ENCODE results near the gene RILPL2. TPM values are rescaled to one million over a fixed set of nuclear protein-coding genes. Genes with fewer than 3 reads are reported as not detected.

RILPL2 gene
- total and polyA plus RNA-seq, 2 of the 13 experiments (the other 11 are each of a cell fraction or from before 2014, with no cell fraction given): 2.7 to 8.1 TPM

GRCh38 chr12:123472438-123472849 is 36.0 kb upstream of the RILPL2 start (continued):
- TF ChIP-seq ZNF704 (CRISPR knock-in tag; IDR thresholded peaks at IDR 0.05; ENCODE audit: borderline replicate concordance): no peak
- TF ChIP-seq ZNF580 (CRISPR knock-in tag; IDR thresholded peaks at IDR 0.05; ENCODE audit: borderline replicate concordance, low read depth): no peak
- 0 out of 2 replicates have a peak, but pooled peaks have one; percentile 72 for TF ChIP-seq TRAFD1 (CRISPR knock-in tag; IDR thresholded peaks at IDR 0.05; ENCODE audit: borderline replicate concordance)
- no peak for TF ChIP-seq ZFP36L1 (CRISPR knock-in tag; IDR thresholded peaks at IDR 0.05)
- TF ChIP-seq SMARCC2 (IDR thresholded peaks at IDR 0.05): no peak
- no peak for TF ChIP-seq ZNF432 (CRISPR knock-in tag; IDR thresholded peaks at IDR 0.05; ENCODE audit: borderline replicate concordance)
- TF ChIP-seq POGZ (CRISPR knock-in tag; IDR thresholded peaks at IDR 0.05): peak; percentile 70; the same call in 1 of the 2 replicates
- TF ChIP-seq ZNF317 (CRISPR knock-in tag; IDR thresholded peaks at IDR 0.05): no peak
- peak; percentile 71; the same call in 1 of the 2 replicates for TF ChIP-seq REL (CRISPR knock-in tag; conservative IDR thresholded peaks at IDR 0.05)
- TF ChIP-seq TCF7 (IDR thresholded peaks at IDR 0.05; ENCODE audit: low read depth): peak; percentile 40
- TF ChIP-seq ETS1 (CRISPR knock-in tag; IDR thresholded peaks at IDR 0.05): no peak
- no peak for TF ChIP-seq SALL2 (CRISPR knock-in tag; IDR thresholded peaks at IDR 0.05)
- TF ChIP-seq ARNT2 (CRISPR knock-in tag; IDR thresholded peaks at IDR 0.05; ENCODE audit: low read depth): no peak
- peak; percentile 70; the same call in 1 of the 2 replicates for TF ChIP-seq BORCS8-MEF2B (CRISPR knock-in tag; IDR thresholded peaks at IDR 0.05)
- TF ChIP-seq MTA3 (CRISPR knock-in tag; IDR thresholded peaks at IDR 0.05): no peak
- no peak for TF ChIP-seq ATRX (CRISPR knock-in tag; IDR thresholded peaks at IDR 0.05; ENCODE audit: borderline replicate concordance)
- TF ChIP-seq KDM5B (CRISPR knock-in tag; IDR thresholded peaks at IDR 0.05; ENCODE audit: borderline replicate concordance): peak; percentile 26; the same call in 1 of the 2 replicates
- 0 out of 2 replicates have a peak, but pooled peaks have one; percentile 48 for TF ChIP-seq RFXAP (CRISPR knock-in tag; IDR thresholded peaks at IDR 0.05; ENCODE audit: borderline replicate concordance)
- peak; percentile 97 for TF ChIP-seq ZBTB7B (CRISPR knock-in tag; IDR thresholded peaks at IDR 0.05)
- TF ChIP-seq CEBPG (CRISPR knock-in tag; IDR thresholded peaks at IDR 0.05): peak; percentile 57
- peak; percentile 58; the same call in 1 of the 2 replicates for TF ChIP-seq ZNF343 (CRISPR knock-in tag; IDR thresholded peaks at IDR 0.05)
- TF ChIP-seq BHLHE40 (IDR thresholded peaks at IDR 0.05; ENCODE audit: low read length): peak; percentile 85
- peak; percentile 56 for TF ChIP-seq ZFP91 (CRISPR knock-in tag; IDR thresholded peaks at IDR 0.05; ENCODE audit: borderline replicate concordance)
- TF ChIP-seq ZFP36L2 (CRISPR knock-in tag; IDR thresholded peaks at IDR 0.05): no peak
- no peak for TF ChIP-seq PBX3 (CRISPR knock-in tag; IDR thresholded peaks at IDR 0.05; ENCODE audit: borderline replicate concordance)

Measured in HepG2 (cell line).